Measurements from ENCODE around the gene CRYL1. TPM values are rescaled to one million over a fixed set of nuclear protein-coding genes. Genes with fewer than 3 reads are reported as not detected.

Gene CRYL1
- total RNA-seq, 1 donor from 2014 or later, result 19.8 TPM

DNA sequence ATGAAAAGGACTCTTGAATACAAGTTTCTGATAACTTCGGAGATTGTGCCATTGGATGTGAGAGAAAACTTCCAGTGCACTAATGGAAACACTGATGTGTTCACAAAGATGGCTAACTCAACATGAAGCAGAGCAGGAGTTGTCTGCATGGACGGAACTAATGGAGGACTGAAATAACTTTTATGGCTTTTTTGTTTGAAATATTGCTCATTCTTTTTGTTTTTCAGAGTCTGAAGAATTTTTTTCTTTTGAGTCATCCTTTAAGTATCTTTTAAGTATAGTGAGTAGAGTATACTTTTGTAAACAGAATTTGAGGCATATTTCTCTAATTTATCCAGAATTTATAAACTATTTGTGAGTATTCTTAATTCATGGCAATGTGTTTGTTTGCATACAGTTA lies 25.7 kb downstream of the CRYL1 start:
- ATAC-seq (no peak), DNase-seq (ENCODE audit: missing footprints) (no peak)
- intact Hi-C loops (cut with DNase I), result loop anchor here (5.0 to 10.0 kb wide), 2 partner anchors 215 to 327 kb away; no protein-coding TSS in a partner anchor

DNA sequence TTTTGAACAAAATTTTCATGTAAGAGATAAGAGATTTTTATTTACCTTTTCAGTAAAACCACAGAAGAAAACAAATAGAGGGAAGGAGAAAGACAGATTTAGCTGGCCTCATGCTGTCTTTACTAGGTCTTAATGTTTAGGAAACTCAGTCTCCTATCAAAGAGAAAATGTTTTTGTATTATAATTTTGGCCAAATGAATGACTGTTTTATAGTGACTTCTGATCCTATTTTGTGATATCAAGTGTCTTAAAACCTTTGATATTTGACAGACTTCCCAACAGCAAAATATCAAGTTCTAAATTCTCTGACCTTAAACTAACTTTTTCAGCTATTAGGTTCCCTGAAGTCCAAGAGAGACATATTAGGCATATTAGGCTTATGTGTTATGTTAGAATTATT lies 27.0 kb downstream of the CRYL1 start:
- intact Hi-C loops (cut with DNase I), result loop anchor here (5.0 to 10.0 kb wide), 2 partner anchors 216 to 329 kb away; no protein-coding TSS in a partner anchor
- no peak for DNase-seq (ENCODE audit: missing footprints)
- no peak for ATAC-seq

DNA sequence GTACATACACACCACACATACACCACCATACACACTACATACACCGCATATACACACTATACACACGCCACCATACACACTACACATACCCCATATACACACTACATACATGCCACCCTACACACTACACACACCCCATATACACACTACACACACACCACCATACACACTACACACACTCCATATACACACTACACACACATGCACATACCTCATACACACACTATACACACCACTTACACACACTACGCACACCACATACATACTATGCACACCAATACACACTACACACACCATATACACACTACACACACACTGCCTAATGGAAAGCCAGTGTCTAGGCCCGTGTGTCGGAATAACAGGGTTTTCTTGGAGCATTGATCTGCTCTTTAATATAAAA lies 27.5 kb downstream of the CRYL1 start:
- intact Hi-C loops (cut with DNase I), result loop anchor here (5.0 to 10.0 kb wide), 2 partner anchors 217 to 329 kb away; no protein-coding TSS in a partner anchor
- DNase-seq (ENCODE audit: missing footprints) (no peak), ATAC-seq (no peak)

DNA sequence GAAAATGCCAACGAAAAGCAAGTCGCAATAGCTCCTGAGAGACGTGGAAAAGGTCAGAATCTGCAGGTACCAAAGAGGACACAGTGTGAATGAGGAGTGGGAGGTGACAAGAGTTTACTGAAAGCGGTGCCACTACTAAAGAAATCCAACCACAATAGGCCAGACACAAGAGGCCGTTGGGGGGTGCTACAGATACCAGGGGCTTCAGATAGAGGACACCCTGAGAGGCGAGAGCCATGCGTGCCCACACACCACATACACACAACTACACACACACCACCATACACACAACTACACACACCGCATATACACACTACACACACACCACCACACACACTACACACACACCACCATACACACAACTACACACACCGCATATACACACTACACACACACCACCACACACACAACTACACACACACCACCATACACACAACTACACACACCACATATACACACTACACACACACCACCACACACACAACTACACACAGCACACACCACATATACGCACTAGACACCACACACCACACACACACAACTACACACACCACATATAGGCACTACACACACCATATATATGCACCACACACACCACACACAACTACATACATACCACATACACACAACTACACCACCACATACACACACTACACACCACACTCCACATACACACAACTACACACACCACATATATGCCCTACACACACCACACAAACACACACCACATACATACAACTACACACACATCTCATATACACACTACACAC lies 28.5 kb downstream of the CRYL1 start:
- intact Hi-C loops (cut with DNase I), result loop anchor here (5.0 to 10.0 kb wide), 2 partner anchors 218 to 330 kb away; no protein-coding TSS in a partner anchor
- ATAC-seq (no peak), DNase-seq (ENCODE audit: missing footprints) (no peak)

DNA sequence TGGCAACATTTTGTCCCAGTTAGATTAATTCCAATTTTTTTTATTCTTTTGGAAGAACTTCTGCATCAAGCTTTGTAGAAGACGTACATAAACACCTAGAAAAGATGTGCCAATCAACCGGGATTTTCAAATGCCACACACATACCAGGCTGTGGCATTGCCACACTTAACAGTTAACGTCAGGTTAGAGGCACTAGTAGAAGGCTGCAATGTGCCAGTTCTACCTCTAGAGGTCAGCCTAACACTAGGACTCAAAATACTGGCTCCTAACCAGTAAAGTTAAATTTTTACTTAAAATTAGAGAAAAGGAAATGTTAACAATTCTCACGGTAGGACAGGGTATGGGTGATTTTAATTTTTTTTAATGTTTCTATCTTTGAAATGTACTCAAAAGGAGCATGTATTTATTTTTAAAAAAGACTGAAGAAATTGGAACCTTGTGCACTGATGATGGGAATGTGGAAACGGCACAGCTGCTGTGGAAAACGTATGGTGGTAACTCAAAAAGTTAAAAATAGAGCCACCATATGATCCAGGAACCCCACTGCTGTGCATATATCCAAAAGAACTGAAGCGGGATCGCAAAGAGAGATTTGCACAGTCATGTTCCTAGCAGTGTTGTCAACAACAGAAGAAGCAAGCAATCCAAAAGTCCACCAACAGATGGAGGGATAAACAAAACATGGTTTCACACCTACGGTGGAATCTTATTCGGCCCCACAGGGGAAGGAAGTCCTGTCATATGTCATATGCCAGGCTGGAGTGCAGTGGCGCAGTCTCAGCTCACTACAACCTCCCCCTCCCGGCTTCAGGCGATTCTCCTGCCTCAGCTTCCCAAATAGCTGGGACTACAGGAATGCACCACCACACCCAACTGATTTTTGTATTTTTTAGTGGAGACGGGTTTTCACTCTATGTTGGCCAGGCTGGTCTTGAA lies 30.3 kb downstream of the CRYL1 start:
- ATAC-seq, result peak; percentile 87
- DNase-seq (ENCODE audit: missing footprints), result no peak
- intact Hi-C loops (cut with DNase I), result loop anchor here (1.0 to 10.0 kb wide), 4 partner anchors 71 to 430 kb away; no protein-coding TSS in a partner anchor

DNA sequence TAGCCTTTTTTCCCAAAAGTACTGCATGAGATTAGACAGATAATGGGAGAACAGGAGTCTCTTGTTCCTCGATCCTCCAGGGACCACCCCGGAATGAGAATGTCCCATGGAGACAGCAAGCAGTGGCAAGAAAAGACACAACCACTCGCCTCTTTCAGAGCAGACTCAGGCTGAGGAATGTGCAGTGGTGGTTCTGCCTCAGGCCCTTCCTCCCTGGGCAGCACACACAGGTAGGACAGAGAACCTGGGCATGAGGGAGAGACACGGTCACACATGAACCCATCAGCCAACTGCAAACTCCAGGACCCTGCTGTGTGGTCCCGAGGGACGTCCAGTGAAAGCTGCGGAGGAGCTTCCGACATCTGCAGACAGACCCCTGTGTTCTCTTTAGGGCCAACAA lies 31.0 kb downstream of the CRYL1 start:
- DNase-seq (ENCODE audit: missing footprints) (no peak), ATAC-seq (no peak)
- intact Hi-C loops (cut with DNase I), result loop anchor here (1.0 to 10.0 kb wide), 4 partner anchors 72 to 431 kb away; no protein-coding TSS in a partner anchor

DNA sequence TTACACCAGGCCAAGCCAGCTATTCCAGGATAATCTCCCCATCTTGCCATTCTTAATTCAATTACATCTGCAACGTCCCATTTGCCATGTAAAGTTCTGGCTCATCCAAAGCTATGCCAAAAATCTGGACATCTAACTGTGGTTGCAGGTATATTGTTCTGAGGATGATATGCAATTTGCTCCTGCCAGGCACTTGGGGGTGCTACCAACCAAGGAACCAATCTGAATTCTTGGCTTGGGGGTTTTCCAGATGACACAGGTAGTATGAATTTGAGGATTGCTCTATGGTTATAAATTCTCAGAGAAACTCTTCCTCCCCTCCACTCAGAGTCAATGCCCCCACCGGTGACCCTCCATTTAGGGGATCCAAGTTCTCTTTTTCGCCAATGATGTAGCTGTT lies 33.0 kb downstream of the CRYL1 start:
- DNase-seq (ENCODE audit: missing footprints) (no peak), ATAC-seq (no peak)
- intact Hi-C loops (cut with DNase I), result loop anchor here (10.0 kb wide), 1 partner anchor 222 kb away; no protein-coding TSS in a partner anchor

DNA sequence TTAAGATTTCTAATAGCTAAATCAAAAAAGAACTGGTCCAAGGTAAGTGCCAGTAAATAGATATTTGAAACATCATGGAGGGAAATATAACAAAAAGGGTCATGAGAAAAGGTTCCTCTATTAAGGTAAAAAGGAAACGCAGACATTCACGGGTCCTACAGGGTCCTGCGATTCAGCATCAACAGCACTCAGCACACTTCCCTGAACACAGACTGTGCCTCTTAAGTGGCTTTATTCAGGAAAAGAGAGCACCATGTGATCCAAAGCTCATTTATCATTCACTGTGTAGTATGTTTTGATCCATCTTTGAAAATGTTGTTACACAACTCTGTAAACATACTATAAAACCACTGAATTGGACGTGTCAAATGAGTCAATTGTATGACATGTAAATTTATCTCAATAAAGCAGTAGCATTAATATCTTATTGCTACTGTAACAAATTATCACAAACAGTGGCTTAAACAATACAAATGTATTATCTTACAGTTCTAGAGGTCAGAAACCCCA lies 33.7 kb downstream of the CRYL1 start:
- intact Hi-C loops (cut with DNase I), result loop anchor here (10.0 kb wide), 1 partner anchor 223 kb away; no protein-coding TSS in a partner anchor

DNA sequence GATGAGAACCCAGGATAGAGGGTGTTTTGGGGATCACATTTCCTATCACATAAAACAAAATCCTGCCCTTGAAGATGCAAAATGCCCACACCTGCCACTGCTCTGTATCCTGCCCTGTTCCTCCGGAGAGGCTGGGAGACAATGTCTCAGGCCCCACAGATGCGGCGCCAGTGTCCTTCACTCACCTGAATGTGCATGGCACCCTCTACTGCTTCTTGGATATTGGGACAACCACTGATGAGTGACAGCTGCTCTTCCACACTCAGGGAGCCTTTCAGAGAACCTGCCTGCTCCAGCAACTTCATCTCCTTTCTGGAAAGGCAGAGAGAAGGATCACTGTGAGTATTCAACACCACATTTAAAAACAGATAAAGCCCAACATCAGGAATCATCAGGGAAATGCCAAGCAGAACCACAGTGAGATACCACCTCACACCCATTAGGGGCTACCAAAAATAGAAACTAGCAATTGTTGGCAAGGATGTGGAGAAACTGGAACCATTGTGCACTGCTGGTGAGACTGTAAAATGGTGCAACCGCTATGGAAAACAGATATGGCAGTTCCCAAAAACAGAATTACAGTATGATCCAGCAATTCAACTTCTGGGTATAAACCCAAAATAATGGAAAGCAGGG lies 36.4 kb downstream of the CRYL1 start:
- no peak for DNase-seq (ENCODE audit: missing footprints)
- ATAC-seq, result peak; percentile 68
- intact Hi-C loops (cut with DNase I), result loop anchor here (2.0 to 5.0 kb wide), 2 partner anchors 291 to 307 kb away; no protein-coding TSS in a partner anchor

More for the DNA sequence above, 33.7 kb downstream of the CRYL1 start:
- ATAC-seq (no peak), DNase-seq (ENCODE audit: missing footprints) (no peak)

DNA sequence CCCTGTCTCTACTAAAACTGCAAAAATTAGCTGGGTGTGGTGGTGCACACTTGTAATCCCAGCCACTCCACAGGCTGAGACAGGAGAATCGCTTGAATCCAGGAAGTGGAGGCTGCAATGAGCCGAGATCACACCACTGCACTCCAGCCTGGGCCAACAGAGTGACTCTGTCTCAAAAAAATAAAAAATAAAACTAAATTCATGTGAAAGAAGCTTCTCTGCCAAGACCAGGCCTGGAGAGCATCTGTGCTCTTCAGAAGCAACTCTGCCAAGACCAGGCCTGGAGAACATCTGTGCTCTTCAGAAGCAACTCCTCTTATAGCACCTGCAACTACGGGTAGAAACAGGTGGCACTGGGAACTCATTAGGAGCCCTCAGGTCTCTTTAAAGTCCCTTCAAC lies 37.7 kb downstream of the CRYL1 start:
- intact Hi-C loops (cut with DNase I), result loop anchor here (2.0 to 5.0 kb wide), 2 partner anchors 289 to 306 kb away; no protein-coding TSS in a partner anchor
- DNase-seq (ENCODE audit: missing footprints) (no peak), ATAC-seq (peak; percentile 53)

DNA sequence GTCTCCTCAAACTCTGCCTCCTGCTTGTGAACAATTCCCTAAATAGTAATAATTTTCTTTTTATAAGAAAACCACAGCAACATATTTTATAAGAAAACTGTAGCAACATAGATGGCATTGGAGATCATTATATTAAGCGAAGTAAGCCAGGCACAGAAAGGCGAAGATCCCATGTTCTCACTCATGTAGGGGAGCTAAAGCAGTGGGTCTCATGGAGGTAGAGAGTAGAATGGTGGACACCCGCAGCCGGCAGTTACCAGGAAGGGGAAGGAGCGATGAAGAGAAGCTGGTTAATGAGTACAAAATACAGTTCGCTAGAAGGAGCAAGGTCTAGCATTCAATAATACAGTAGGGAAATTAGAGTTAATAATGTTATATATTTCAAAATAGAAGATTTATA lies 42.9 kb downstream of the CRYL1 start:
- ATAC-seq, result no peak
- no peak for DNase-seq (ENCODE audit: missing footprints)
- intact Hi-C loops (cut with DNase I), result no loop called here

DNA sequence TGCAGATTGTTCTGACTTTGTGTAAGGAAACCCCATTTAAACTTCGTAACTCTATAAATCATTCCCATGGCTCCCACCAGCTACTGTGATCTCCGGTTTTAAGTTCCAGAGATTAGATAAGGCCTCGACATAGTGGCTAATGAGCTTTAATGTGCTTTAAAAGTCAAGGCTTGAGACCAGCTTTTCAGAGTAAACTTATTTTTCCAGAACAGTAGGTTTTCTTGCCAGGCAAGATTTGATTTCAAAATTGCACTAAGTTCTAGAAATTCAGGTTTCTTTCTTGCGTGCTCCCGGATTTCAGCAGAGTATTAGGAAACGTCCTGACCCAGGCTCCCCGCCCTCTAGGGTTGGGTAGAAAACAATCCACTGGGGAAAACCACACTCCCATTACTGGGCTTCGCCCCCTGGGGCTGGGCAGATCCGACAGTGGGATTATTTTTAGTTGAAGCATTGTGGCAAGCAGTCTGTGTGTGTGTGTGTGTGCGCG lies 43.3 kb downstream of the CRYL1 start:
- DNase-seq (ENCODE audit: missing footprints) (no peak), ATAC-seq (no peak)
- intact Hi-C loops (cut with DNase I), result no loop called here

DNA sequence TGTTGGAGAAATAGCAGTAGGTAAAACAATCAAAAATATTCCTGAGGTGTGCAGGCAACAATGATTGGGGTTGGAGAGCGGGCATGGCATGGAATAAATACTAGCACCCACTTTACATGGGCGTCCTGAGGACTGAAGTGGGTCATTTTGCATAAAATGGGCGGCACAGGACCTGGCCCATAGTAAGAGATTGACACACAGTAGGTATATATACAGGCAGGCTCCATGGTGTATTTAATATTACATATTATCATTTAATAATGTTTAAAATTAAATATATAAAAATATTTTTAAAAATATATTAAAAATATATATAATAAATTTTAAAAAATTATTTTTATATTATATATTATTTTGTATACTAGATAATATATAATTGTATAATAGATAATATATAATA lies 48.3 kb downstream of the CRYL1 start:
- ATAC-seq, result no peak
- intact Hi-C loops (cut with DNase I), result no loop called here
- no peak for DNase-seq (ENCODE audit: missing footprints)

DNA sequence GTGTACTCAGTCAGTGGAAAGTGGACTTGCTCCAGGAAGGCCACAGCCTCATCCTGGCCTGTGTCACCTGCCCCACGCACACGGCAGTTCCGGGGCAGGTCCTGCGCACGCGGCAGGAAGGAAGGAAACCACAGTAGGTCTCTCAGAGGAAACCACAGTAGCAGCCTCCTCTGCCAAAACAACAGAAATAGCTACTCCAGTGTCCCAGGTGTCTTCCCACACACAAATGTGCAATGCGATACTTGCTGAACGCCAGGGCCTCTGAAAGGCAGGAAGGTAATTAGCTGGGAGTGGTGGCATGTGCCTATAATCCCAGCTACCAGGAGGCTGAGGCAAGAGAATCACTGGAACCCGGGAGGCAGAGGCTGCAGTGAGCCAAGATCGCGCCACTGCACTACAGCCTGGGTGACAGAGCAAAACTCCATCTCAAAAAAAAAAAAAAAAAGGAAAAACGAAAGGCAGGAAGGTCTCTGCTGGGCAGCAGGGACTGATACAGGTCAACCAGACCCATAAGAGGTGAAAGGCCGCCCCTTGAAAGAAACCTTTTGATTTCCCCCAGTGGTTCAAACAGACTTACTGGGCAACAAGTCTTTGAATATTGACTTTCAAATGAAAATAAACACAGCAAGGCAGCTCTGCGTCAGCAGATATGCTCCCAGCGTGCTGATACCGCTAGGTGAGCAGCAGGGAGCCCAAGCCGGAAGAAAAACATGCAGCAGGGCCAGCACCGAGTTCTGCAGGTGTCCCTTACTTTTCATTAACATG lies 49.5 kb downstream of the CRYL1 start:
- DNase-seq (ENCODE audit: missing footprints), result no peak
- no peak for ATAC-seq
- intact Hi-C loops (cut with DNase I), result no loop called here

DNA sequence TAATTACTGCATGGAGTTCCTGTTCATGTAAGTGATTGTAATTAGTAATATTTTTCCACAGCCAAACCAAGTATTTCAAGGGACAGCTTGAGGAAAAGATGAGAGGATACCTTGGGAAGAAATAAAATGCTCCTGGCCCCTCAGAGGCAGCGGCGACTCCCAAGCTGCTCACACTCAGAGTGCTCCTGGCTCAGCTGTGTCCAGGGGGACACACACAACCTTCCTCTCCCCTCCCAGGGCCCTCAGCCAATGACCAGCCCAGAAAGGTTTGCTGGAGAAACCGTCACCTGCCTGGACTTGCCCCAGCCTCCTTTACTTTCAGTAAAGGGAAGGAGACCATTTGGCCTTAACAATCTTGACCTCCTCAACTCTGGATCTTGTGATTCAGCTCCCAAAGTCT lies 51.1 kb downstream of the CRYL1 start:
- ATAC-seq, result no peak
- DNase-seq (ENCODE audit: missing footprints), result no peak
- intact Hi-C loops (cut with DNase I), result no loop called here

DNA sequence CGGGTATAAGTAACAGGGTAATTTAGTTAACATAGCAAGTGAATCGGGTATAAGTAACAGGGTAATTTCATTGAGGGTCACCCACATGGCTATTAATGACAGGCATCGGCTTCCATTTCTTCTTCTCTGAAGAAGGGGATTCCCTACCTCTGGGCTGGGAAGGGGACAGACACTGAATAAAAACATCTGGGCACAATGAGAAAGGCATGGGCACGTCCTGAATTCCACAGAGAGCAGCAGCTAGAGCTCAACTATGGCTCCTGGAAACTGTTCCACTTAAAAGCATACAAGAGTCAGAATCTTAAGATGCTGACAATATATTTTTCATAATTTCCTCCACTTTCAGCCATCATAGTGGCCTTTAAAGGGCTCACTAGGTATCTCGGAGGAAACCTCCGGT lies 51.8 kb downstream of the CRYL1 start:
- intact Hi-C loops (cut with DNase I), result no loop called here
- DNase-seq (ENCODE audit: missing footprints) (no peak), ATAC-seq (no peak)

DNA sequence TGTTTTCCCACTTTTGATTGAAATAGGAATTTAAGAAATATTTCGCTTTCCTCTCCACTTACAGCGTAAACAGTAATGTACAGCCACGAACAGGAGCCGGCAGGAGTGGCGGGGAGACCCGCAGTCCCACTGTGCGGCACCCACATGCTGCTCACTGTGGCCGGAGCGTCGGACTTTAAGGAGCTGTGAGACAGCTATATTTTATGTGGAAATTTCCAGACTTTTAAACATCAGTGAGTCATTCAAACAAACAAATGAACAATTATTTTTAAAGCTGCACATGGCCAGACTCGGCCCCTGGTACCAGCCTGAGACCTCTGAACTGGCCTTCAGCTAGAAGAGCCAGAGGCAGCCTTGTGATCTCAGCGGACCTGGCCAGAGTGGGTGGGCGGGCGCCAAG lies 52.5 kb downstream of the CRYL1 start:
- DNase-seq (ENCODE audit: missing footprints) (no peak), ATAC-seq (no peak)

DNA sequence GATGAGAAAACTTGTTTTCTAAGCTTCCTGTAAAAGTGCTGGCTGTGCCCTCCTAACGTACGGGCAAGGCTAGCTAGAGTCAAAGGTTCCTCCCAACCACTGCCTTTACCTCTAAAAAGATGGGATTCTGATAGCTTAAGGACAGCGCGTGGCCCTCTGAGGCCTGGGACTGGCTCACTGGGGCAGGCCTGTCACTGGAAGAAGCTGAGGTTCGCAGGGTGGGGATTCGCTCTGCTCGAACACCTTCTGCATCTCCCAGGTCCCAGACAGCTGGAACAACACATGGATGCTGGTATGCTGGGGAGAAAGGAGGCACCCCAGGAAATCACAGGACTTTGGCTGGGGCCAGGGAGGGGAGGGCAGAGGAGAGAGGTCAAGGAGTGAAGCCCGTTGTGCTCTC lies 53.1 kb downstream of the CRYL1 start:
- DNase-seq (ENCODE audit: missing footprints), result no peak
- ATAC-seq, result no peak
- intact Hi-C loops (cut with DNase I), result no loop called here

More for the DNA sequence above, 52.5 kb downstream of the CRYL1 start:
- intact Hi-C loops (cut with DNase I), result no loop called here
